ENCODE measurements around the gene TMEM60. TPM values are rescaled to one million over a fixed set of nuclear protein-coding genes. Genes with fewer than 3 reads are reported as not detected.

The TMEM60 gene
- total RNA-seq, 1 experiment from 2014 or later: 19.6 TPM

- TF ChIP-seq, protein P1, sequence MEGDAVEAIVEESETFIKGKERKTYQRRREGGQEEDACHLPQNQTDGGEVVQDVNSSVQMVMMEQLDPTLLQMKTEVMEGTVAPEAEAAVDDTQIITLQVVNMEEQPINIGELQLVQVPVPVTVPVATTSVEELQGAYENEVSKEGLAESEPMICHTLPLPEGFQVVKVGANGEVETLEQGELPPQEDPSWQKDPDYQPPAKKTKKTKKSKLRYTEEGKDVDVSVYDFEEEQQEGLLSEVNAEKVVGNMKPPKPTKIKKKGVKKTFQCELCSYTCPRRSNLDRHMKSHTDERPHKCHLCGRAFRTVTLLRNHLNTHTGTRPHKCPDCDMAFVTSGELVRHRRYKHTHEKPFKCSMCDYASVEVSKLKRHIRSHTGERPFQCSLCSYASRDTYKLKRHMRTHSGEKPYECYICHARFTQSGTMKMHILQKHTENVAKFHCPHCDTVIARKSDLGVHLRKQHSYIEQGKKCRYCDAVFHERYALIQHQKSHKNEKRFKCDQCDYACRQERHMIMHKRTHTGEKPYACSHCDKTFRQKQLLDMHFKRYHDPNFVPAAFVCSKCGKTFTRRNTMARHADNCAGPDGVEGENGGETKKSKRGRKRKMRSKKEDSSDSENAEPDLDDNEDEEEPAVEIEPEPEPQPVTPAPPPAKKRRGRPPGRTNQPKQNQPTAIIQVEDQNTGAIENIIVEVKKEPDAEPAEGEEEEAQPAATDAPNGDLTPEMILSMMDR (IDR thresholded peaks at IDR 0.05; ENCODE audit: insufficient read depth in 1 of 2, low read depth in 1 of 2, low read length in 1 of 2, severe bottlenecking in 1 of 2, unreplicated experiment in 1 of 2): no peak
- POLR2A ChIA-PET: no interaction called here
- DNase-seq: no peak
- H3K36me3 Mint-ChIP-seq (ENCODE audit: insufficient read depth, unreplicated experiment): no peaks in the 10 kb centered on the region
- peaks cover 12% of the 10 kb centered on the region for H3K4me1 Mint-ChIP-seq (ENCODE audit: low read depth, unreplicated experiment)
- H3K4me3 Mint-ChIP-seq (ENCODE audit: unreplicated experiment): no peak overlapping the region
- no peak overlapping the region for H3K4me3 ChIP-seq (ENCODE audit: low read depth, low read length)
- peaks cover 16% of the 10 kb centered on the region for H3K4me1 ChIP-seq
- no peaks in the 10 kb centered on the region for H3K27me3 ChIP-seq (replicated peaks; ENCODE audit: control insufficient read depth, insufficient read depth, low read length)
- intact Hi-C loops (cut with micrococcal nuclease; ENCODE audit: unreplicated experiment): no loop called here
- H3K36me3 ChIP-seq (ENCODE audit: control insufficient read depth, insufficient read depth, low read length): no peaks in the 10 kb centered on the region
- H3K9me3 Mint-ChIP-seq (ENCODE audit: unreplicated experiment): peaks cover 33% of the 10 kb centered on the region
- no peak overlapping the region for H3K27ac Mint-ChIP-seq (ENCODE audit: unreplicated experiment)
- H3K9me3 ChIP-seq: peaks cover 21% of the 10 kb centered on the region
- H3K27me3 Mint-ChIP-seq (ENCODE audit: insufficient read depth, unreplicated experiment): no peaks in the 10 kb centered on the region
- no TSS peak for BruUV-seq (replicated peaks)
- CTCF ChIA-PET: no interaction called here
Measured at GRCh38 chr7:77806425-77806824, 8.2 kb upstream of the TMEM60 start.

DNA sequence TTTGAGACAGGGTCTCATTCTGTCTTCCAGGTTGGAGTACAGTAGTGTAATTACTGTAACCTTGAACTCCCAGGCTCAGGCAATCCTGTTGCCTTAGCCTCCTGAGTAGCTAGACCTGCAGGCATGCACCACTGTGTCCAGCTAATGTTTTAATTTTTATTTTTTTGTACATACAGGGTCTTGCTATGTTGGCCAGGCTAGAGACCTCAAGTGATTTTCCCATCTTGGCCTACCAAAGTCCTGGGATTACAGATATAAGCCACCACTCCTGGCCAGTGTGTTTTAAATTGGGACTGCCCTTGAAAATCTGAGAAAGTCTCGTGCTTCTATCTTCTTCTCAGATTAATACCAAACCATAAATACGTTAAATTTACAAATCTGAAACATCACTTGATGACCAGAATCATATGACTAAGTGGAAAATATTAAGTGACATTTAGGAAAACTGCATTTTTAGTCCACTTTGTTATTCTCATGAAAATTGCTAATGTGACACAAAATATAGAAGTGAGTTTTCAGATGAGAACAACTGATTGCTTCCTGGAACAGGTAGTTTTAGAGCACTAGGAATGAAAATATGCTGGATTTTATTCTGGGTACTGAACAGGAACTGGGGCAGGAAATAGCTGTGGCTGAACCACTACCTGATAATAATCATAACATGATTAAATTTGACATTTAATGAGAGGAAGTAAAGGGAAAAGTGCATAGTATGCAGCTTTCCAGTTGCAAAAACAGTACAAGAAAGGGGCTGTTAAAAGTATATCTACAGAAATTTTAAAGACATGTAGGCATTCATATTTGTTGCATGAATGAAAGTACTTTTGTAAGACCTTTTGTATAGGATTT, 4.5 kb upstream of the TMEM60 start:
- Histone ChIP-seq H3K4me3 (ENCODE audit: low read depth, low read length) (no peak overlapping the region), H3K9me3 (peaks cover 18% of the 10 kb centered on the region), H3K27me3 (replicated peaks; ENCODE audit: control insufficient read depth, insufficient read depth, low read length) (no peaks in the 10 kb centered on the region), H3K36me3 (ENCODE audit: control insufficient read depth, insufficient read depth, low read length) (no peaks in the 10 kb centered on the region), H3K4me1 (peaks cover 7% of the 10 kb centered on the region; the same call in 1 of the 2 replicates)
- DNase-seq: no peak
- H3K4me3 Mint-ChIP-seq (ENCODE audit: unreplicated experiment): no peak overlapping the region
- ChIA-PET POLR2A (no interaction called here), CTCF (no interaction called here)
- H3K27ac Mint-ChIP-seq (ENCODE audit: unreplicated experiment): no peak overlapping the region
- peaks cover 29% of the 10 kb centered on the region for H3K9me3 Mint-ChIP-seq (ENCODE audit: unreplicated experiment)
- no peaks in the 10 kb centered on the region for H3K27me3 Mint-ChIP-seq (ENCODE audit: insufficient read depth, unreplicated experiment)
- intact Hi-C loops (cut with micrococcal nuclease; ENCODE audit: unreplicated experiment): no loop called here
- TF ChIP-seq, protein P1 (IDR thresholded peaks at IDR 0.05; ENCODE audit: insufficient read depth in 1 of 2, low read depth in 1 of 2, low read length in 1 of 2, severe bottlenecking in 1 of 2, unreplicated experiment in 1 of 2): no peak
- peaks cover 18% of the 10 kb centered on the region for H3K4me1 Mint-ChIP-seq (ENCODE audit: low read depth, unreplicated experiment)
- BruUV-seq (replicated peaks): no TSS peak
- H3K36me3 Mint-ChIP-seq (ENCODE audit: insufficient read depth, unreplicated experiment): peaks cover 16% of the 10 kb centered on the region

DNA sequence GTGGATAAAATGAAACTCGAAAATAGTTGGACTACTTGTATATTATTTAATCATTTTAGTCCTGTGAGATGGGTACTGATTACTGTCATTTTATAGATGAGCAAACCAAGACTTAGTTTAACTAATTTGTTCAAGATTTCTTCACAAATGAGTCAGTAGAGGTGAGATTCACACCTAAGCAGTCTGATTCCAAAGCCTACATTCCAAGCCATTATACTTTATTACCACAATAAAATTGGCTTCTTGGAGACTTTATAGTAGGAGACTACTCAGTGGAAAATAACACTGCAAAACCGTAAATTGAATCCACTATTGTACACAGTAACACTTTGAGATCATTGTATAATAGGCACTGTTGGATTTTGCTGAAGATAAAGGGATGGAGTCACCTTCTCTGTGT, 2.5 kb upstream of the TMEM60 start:
- Histone ChIP-seq H3K9me3 (0 out of 2 replicates have a peak, but pooled peaks cover 3% of the 10 kb centered on the region), H3K4me3 (ENCODE audit: low read depth, low read length) (no peak overlapping the region), H3K4me1 (peaks cover 19% of the 10 kb centered on the region), H3K36me3 (ENCODE audit: control insufficient read depth, insufficient read depth, low read length) (no peaks in the 10 kb centered on the region), H3K27me3 (replicated peaks; ENCODE audit: control insufficient read depth, insufficient read depth, low read length) (no peaks in the 10 kb centered on the region)
- Mint-ChIP-seq H3K9me3 (ENCODE audit: unreplicated experiment) (peaks cover 9% of the 10 kb centered on the region), H3K4me3 (ENCODE audit: unreplicated experiment) (no peak overlapping the region), H3K27ac (ENCODE audit: unreplicated experiment) (no peak overlapping the region), H3K36me3 (ENCODE audit: insufficient read depth, unreplicated experiment) (peaks cover 30% of the 10 kb centered on the region), H3K27me3 (ENCODE audit: insufficient read depth, unreplicated experiment) (no peaks in the 10 kb centered on the region), H3K4me1 (ENCODE audit: low read depth, unreplicated experiment) (peaks cover 27% of the 10 kb centered on the region)
- intact Hi-C loops (cut with micrococcal nuclease; ENCODE audit: unreplicated experiment): no loop called here
- TF ChIP-seq, protein P1 (IDR thresholded peaks at IDR 0.05; ENCODE audit: insufficient read depth in 1 of 2, low read depth in 1 of 2, low read length in 1 of 2, severe bottlenecking in 1 of 2, unreplicated experiment in 1 of 2): no peak
- BruUV-seq (replicated peaks): no TSS peak
- DNase-seq: no peak
- ChIA-PET CTCF (no interaction called here), POLR2A (no interaction called here)
